Memory B cell (primary cell): Measurements from ENCODE around the gene PYCARD.

Source experiments
- ATAC-seq: fragments of 150-1000 bp; cut with Tn5 transposase; 2 replicates; pipeline ENCODE4 v1.10.0; 2021; ENCODE audit warnings: low read depth, mild to moderate bottlenecking, moderate library complexity
- DNase-seq, 2 donors: peaks; one replicate each; pipeline ENCODE4 v3.0.0; 2022; ENCODE audit warnings: low spot score in 2 of 2
- H3K27ac Mint-ChIP-seq: one replicate; pipeline ENCODE4 v1.8.0; 2022; ENCODE audit warnings: mild to moderate bottlenecking, moderate library complexity, mixed read lengths
- H3K27me3 Mint-ChIP-seq: one replicate; pipeline ENCODE4 v1.8.0; 2022; ENCODE audit warnings: mixed read lengths
- H3K36me3 Mint-ChIP-seq: one replicate; pipeline ENCODE4 v1.8.0; 2022; ENCODE audit warnings: mild to moderate bottlenecking, mixed read lengths
- H3K4me1 Mint-ChIP-seq: one replicate; pipeline ENCODE4 v1.8.0; 2022; ENCODE audit warnings: mixed read lengths
- H3K4me3 Mint-ChIP-seq: one replicate; pipeline ENCODE4 v1.8.0; 2022; ENCODE audit warnings: mild to moderate bottlenecking, moderate library complexity, mixed read lengths
- H3K9me3 Mint-ChIP-seq: one replicate; pipeline ENCODE4 v1.8.0; 2022; ENCODE audit warnings: mixed read lengths

Gene PYCARD

GRCh38 chr16:31190061-31190460 is 12.5 kb downstream of the PYCARD start:
- Mint-ChIP-seq H3K36me3 (peaks cover 62% of the 10 kb centered on the region), H3K9me3 (no peaks in the 10 kb centered on the region)

GRCh38 chr16:31189412-31189778 is 13.2 kb downstream of the PYCARD start:
- peak overlapping the region; percentile 86 for H3K27ac Mint-ChIP-seq
- peaks cover 42% of the 10 kb centered on the region for H3K4me1 Mint-ChIP-seq
- H3K27me3 Mint-ChIP-seq, result no peaks in the 10 kb centered on the region
- no peaks in the 10 kb centered on the region for H3K9me3 Mint-ChIP-seq
- DNase-seq, result no peak
- ATAC-seq, result no peak
- H3K4me3 Mint-ChIP-seq, result no peak overlapping the region
- peaks cover 65% of the 10 kb centered on the region for H3K36me3 Mint-ChIP-seq

More at GRCh38 chr16:31190061-31190460, 12.5 kb downstream of the PYCARD start:
- no peaks in the 10 kb centered on the region for H3K27me3 Mint-ChIP-seq
- H3K4me3 Mint-ChIP-seq, result no peak overlapping the region
- DNase-seq, result no peak
- H3K27ac Mint-ChIP-seq, result peak overlapping the region; percentile 86
- ATAC-seq, result no peak
- peaks cover 42% of the 10 kb centered on the region for H3K4me1 Mint-ChIP-seq

DNA sequence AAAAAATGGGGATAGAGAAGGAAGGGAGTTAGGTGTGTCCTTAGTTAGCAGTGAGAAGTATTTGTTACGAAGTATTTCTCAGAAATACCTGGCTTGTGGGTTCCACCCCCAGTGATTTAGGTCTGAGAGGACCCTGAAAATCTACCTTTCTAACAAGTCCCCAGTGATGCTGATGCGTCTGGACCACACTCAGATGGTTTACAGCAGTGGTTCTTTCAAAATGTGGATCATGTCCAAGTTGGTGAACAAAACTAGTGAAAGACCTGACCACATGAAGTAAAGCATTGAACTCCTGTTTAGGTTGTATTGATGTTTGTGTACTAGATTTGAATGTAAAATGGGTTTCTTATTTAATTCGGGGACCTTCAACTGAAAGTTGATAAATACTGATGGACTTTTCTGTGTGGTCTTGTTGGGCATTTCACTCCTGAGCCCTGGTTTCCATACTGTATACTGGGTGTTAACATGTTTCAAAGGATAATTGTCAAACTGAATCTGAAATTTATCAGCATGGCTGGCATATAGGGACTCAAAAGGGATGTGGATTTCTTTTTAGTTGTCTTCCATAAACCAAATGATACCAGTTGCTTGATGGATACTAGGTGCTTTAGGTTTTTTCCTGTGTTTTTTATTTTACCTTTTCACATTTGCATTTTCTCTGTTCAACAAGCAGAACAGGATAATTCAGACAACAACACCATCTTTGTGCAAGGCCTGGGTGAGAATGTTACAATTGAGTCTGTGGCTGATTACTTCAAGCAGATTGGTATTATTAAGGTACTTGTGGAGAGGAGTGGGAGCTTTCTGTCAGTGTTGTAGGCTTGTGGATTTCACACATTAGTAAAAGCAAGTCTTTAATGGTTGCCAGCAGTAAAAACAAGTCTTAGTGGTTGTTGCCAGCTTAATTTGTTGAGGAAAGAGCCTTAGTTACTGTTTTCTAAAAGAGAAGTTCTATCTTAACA is 13.8 kb downstream of the PYCARD start:
- peak overlapping the region; percentile 86 for H3K27ac Mint-ChIP-seq
- no peaks in the 10 kb centered on the region for H3K27me3 Mint-ChIP-seq
- H3K4me3 Mint-ChIP-seq, result no peak overlapping the region
- peaks cover 41% of the 10 kb centered on the region for H3K4me1 Mint-ChIP-seq
- ATAC-seq, result no peak
- no peak for DNase-seq
- H3K36me3 Mint-ChIP-seq, result peaks cover 67% of the 10 kb centered on the region
- no peaks in the 10 kb centered on the region for H3K9me3 Mint-ChIP-seq

GRCh38 chr16:31187808-31188189 is 14.8 kb downstream of the PYCARD start:
- no peaks in the 10 kb centered on the region for H3K27me3 Mint-ChIP-seq
- peak overlapping the region; percentile 86 for H3K27ac Mint-ChIP-seq
- H3K4me3 Mint-ChIP-seq, result no peak overlapping the region
- DNase-seq (no peak), ATAC-seq (no peak)
- H3K4me1 Mint-ChIP-seq, result peaks cover 44% of the 10 kb centered on the region
- no peaks in the 10 kb centered on the region for H3K9me3 Mint-ChIP-seq
- H3K36me3 Mint-ChIP-seq, result peaks cover 70% of the 10 kb centered on the region

DNA sequence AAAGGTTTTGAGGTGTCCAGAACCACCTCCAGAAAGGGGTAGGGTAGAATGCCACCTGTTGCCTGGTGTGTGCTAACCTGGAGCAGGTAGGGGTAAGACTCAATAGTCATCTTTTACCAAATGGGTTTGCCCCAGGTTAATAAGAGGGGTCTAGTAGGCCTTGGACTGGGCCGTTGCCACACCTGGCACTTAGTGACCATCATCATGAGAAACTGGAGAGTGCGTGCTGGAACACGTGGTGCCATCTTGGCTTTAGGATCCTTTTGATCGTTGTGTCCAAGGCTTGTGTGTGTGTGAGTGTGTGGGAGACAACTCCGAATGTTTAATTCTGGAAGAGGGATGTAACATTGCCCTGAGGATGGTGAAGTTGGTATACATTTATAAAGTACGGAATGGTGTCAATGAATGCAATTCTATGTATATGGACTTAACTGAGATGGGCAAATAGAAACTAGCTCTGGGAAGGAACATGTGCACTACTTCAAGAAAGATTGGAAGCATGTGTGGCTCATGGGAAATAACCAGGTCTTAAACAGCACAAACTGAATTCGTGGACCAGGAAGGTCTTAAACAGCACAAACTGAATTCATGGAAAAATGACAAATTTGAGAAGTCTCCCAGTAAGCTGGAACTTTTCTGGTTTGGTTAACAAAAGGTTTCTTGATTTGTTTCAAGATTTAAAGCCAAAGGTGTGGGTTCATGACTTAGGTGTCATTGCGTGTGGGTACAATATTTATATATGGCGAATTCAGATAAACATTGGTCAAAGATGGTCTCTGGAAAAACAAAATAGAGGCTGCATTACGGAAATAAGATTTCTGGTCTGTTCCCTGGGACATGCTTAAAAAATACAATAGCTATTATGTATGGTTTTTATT is 15.4 kb downstream of the PYCARD start:
- DNase-seq, result no peak
- Mint-ChIP-seq H3K36me3 (peaks cover 76% of the 10 kb centered on the region), H3K27me3 (no peaks in the 10 kb centered on the region), H3K4me3 (no peak overlapping the region), H3K4me1 (peaks cover 50% of the 10 kb centered on the region), H3K9me3 (no peaks in the 10 kb centered on the region), H3K27ac (peak overlapping the region; percentile 69)
- no peak for ATAC-seq

GRCh38 chr16:31186176-31186575 is 16.4 kb downstream of the PYCARD start:
- no peaks in the 10 kb centered on the region for H3K27me3 Mint-ChIP-seq
- H3K9me3 Mint-ChIP-seq, result no peaks in the 10 kb centered on the region
- peaks cover 50% of the 10 kb centered on the region for H3K4me1 Mint-ChIP-seq
- H3K27ac Mint-ChIP-seq, result peak overlapping the region; percentile 45
- H3K4me3 Mint-ChIP-seq, result no peak overlapping the region
- no peak for ATAC-seq
- no peak for DNase-seq
- peaks cover 69% of the 10 kb centered on the region for H3K36me3 Mint-ChIP-seq

DNA sequence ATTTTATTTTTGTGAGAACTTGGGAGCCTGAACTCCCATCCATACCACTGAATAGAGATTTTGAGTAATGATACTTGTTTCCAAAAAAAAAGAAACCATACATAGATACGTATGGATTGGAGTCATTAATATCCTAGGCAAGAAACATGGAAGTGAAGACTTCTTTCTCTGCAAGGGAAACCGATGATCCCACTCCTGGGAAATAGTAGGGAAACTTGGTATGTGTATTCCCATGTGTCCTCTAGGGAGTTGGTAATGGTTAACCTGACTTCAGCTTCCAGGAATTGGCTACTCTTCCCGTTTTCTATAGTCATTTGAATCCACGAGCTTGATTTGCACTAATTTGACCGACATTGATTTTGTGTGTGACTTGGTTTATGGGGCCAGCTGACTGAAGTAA is 17.2 kb downstream of the PYCARD start:
- H3K4me3 Mint-ChIP-seq, result no peak overlapping the region
- ATAC-seq, result no peak
- H3K27me3 Mint-ChIP-seq, result no peaks in the 10 kb centered on the region
- H3K4me1 Mint-ChIP-seq, result peaks cover 45% of the 10 kb centered on the region
- H3K9me3 Mint-ChIP-seq, result no peaks in the 10 kb centered on the region
- H3K27ac Mint-ChIP-seq, result no peak overlapping the region
- peaks cover 61% of the 10 kb centered on the region for H3K36me3 Mint-ChIP-seq
- DNase-seq, result no peak

- no peak for ATAC-seq
- Mint-ChIP-seq H3K4me3 (no peak overlapping the region), H3K36me3 (peaks cover 57% of the 10 kb centered on the region), H3K9me3 (no peaks in the 10 kb centered on the region), H3K4me1 (peaks cover 40% of the 10 kb centered on the region), H3K27me3 (no peaks in the 10 kb centered on the region), H3K27ac (no peak overlapping the region)
- no peak for DNase-seq
Measured at GRCh38 chr16:31184888-31185287, 17.7 kb downstream of the PYCARD start.

- ATAC-seq (no peak), DNase-seq (no peak)
- no peaks in the 10 kb centered on the region for H3K9me3 Mint-ChIP-seq
- no peak overlapping the region for H3K27ac Mint-ChIP-seq
- peak overlapping the region; percentile 5 for H3K4me3 Mint-ChIP-seq
- peaks cover 39% of the 10 kb centered on the region for H3K4me1 Mint-ChIP-seq
- H3K27me3 Mint-ChIP-seq, result no peaks in the 10 kb centered on the region
- peaks cover 45% of the 10 kb centered on the region for H3K36me3 Mint-ChIP-seq
Measured at GRCh38 chr16:31183432-31184428, 18.8 kb downstream of the PYCARD start.

DNA sequence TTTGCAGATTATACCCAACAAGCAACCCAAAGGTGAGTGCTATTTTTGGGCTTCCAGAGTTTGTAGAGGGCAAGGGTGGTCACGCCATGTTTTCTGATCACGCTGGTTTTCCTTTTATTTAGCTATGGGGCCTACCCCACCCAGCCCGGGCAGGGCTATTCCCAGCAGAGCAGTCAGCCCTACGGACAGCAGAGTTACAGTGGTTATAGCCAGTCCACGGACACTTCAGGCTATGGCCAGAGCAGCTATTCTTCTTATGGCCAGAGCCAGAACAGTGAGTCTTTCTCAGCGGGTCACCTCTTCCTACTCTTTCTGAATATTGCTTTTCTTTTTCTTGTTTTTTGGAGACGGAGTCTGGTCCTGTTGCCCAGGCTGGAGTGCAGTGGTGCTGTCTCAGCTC is 20.2 kb downstream of the PYCARD start:
- no peaks in the 10 kb centered on the region for H3K27me3 Mint-ChIP-seq
- ATAC-seq (no peak), DNase-seq (no peak)
- peaks cover 40% of the 10 kb centered on the region for H3K36me3 Mint-ChIP-seq
- H3K4me3 Mint-ChIP-seq, result peak overlapping the region; percentile 95
- peak overlapping the region; percentile 99 for H3K27ac Mint-ChIP-seq
- H3K9me3 Mint-ChIP-seq, result no peaks in the 10 kb centered on the region
- H3K4me1 Mint-ChIP-seq, result peaks cover 44% of the 10 kb centered on the region

- no peak for ATAC-seq
- Mint-ChIP-seq H3K4me3 (peak overlapping the region; percentile 95), H3K27ac (peak overlapping the region; percentile 99), H3K4me1 (peaks cover 44% of the 10 kb centered on the region), H3K9me3 (no peaks in the 10 kb centered on the region), H3K36me3 (peaks cover 31% of the 10 kb centered on the region), H3K27me3 (no peaks in the 10 kb centered on the region)
- DNase-seq, result peak in 1 of 2 donors; percentile 30
Measured at GRCh38 chr16:31181102-31181830, 21.3 kb downstream of the PYCARD start.

DNA sequence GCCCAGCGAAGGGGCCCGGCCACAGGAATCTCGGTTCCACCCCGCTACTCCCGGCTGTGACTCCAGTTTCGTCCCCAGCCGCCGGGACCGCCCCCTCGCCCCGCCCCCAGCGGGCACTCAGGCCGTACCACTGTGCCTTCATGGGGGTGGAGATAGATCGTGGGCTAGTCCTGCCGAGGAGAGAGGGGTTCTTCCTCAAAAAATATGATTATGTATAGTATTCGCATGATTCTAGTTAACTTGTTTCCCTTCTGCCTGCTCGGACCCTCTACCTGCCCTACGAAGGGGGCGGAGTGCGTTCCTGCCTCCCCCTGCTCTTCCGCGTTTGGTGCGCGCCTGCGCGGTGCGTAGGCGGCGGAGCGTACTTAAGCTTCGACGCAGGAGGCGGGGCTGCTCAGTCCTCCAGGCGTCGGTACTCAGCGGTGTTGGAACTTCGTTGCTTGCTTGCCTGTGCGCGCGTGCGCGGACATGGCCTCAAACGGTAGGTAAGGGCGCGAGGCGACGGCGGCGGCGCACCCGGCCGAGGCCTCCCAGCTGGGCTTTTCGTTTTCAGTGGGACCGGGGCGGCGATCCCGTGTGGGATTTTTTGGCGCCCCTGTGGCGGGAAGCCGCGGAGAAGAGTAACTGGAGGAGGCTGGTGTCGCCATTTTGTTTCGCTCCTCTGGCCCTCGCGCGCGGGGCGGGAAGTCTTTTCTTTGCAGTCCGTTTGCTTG is 22.7 kb downstream of the PYCARD start, which contains the start of gene FUS:
Gene FUS (plus strand): TSS at position 393 of the 713 bp plus-strand sequence. CDS start 76 bp downstream, at position 469.
- peak within 1 kb of the TSS; percentile 99 for H3K27ac Mint-ChIP-seq
- peaks cover 36% of the 10 kb centered on the region for H3K4me1 Mint-ChIP-seq
- peak; percentile 95 to 97 for DNase-seq
- no peaks in the 10 kb centered on the region for H3K27me3 Mint-ChIP-seq
- peaks cover 19% of the 10 kb centered on the region for H3K36me3 Mint-ChIP-seq
- no peaks in the 10 kb centered on the region for H3K9me3 Mint-ChIP-seq
- peak within 1 kb of the TSS; percentile 95 for H3K4me3 Mint-ChIP-seq
- ATAC-seq, result peak; percentile 63
